CD4-positive, alpha-beta T cell treated with Interleukin-17A for 1 hour (primary cell): ENCODE data around the gene MESP1.

ENCODE experiments used
- DNase-seq: peaks from one replicate; pipeline ENCODE4 v3.0.0-alpha.2; 2020

MESP1 gene

GRCh38 chr15:89707577-89707976, 43.5 kb downstream of the MESP1 start:
- no peak for DNase-seq

- no peak for DNase-seq
Measured at GRCh38 chr15:89704411-89704810, 46.6 kb downstream of the MESP1 start.
